Measurements from ENCODE around the gene PPP4R2. TPM values are rescaled to one million over a fixed set of nuclear protein-coding genes. Genes with fewer than 3 reads are reported as not detected.

PPP4R2 gene
- total RNA-seq, 1 donor from 2014 or later = 49.1 TPM

DNA sequence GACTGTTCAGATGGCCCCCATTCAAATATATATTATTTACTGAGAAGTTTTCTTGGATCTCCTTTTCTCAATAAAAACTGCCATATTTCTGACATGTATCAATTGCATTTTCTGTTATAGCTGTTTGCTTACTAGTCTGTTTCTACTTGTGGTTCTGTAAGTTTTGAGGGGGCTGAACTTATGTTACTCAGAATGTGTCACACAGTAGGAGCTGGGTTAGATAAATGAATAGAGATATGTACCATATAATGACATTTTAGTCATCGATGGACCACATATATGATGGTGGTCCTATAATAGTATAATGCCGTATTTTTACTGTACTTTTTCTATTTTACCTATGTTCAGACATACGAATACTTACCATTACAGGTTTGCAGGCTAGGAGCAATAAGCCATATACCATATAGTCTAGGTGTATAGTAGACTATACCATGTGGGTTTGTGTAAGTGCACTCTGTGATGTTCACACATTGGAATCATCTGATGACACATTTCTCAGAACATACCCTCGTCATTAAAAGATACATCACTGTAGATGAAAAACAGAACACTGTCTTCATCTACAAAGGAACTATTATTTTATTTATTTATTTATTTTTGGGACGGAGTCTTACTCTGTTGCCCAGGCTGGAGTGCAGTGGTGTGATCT, 22.3 kb downstream of the PPP4R2 start:
- no peak overlapping the region for H3K4me3 ChIP-seq (ENCODE audit: low read length in 3 of 3)
- no peak overlapping the region for H3K9ac ChIP-seq (ENCODE audit: low read depth in 1 of 3, low read length in 3 of 3)
- no peaks in the 10 kb centered on the region for H3K9me3 ChIP-seq (ENCODE audit: control insufficient read depth in 3 of 3, low read length in 3 of 3)
- no peak overlapping the region for H3K27ac ChIP-seq (ENCODE audit: low read depth, low read length)
- H3K27me3 ChIP-seq (ENCODE audit: control insufficient read depth in 3 of 3, insufficient read depth in 3 of 3, low read length in 3 of 3) = no peaks in the 10 kb centered on the region
- H3K36me3 ChIP-seq (ENCODE audit: control insufficient read depth in 3 of 3, insufficient read depth in 3 of 3, low read length in 3 of 3) = peaks cover 0 to 3% (median 3%) of the 10 kb centered on the region in 3 donors
- H3K4me1 ChIP-seq (ENCODE audit: control insufficient read depth in 3 of 3, insufficient read depth in 3 of 3, low read length in 3 of 3) = peaks cover 0 to 11% (median 7%) of the 10 kb centered on the region in 3 donors

DNA sequence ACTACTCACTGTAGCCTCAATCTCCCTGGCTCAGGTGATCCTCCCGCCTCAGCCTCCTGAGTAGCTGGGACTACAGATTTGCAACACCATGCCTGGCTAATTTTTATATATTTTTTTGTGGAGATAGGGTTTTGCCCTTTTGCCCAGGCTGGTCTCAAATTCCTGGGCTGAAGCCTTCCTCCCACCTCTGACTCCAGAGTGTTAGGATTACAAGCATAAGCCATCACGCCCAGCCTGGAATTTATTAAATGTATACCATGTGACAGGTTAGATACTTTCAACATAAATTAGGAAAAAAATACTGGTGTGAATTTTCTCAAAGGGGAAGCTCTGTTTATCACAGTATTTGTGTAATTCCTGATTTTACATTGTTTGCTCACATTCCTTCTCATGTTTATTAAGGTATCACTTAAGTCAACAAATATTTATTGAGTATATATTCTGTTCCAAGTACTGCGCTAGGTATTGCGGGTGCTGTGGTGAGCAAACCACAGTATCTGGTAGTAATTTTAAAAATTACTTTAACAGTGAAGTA, 24.8 kb downstream of the PPP4R2 start:
- H3K27me3 ChIP-seq (ENCODE audit: control insufficient read depth in 3 of 3, insufficient read depth in 3 of 3, low read length in 3 of 3) = no peaks in the 10 kb centered on the region
- H3K9ac ChIP-seq (ENCODE audit: low read depth in 1 of 3, low read length in 3 of 3) = no peak overlapping the region
- H3K9me3 ChIP-seq (ENCODE audit: control insufficient read depth in 3 of 3, low read length in 3 of 3) = no peaks in the 10 kb centered on the region
- no peak overlapping the region for H3K27ac ChIP-seq (ENCODE audit: low read depth, low read length)
- no peak overlapping the region for H3K4me3 ChIP-seq (ENCODE audit: low read length in 3 of 3)
- peaks cover 0 to 17% (median 16%) of the 10 kb centered on the region in 3 donors for H3K4me1 ChIP-seq (ENCODE audit: control insufficient read depth in 3 of 3, insufficient read depth in 3 of 3, low read length in 3 of 3)
- peaks cover 0 to 3% (median 3%) of the 10 kb centered on the region in 3 donors for H3K36me3 ChIP-seq (ENCODE audit: control insufficient read depth in 3 of 3, insufficient read depth in 3 of 3, low read length in 3 of 3)

DNA sequence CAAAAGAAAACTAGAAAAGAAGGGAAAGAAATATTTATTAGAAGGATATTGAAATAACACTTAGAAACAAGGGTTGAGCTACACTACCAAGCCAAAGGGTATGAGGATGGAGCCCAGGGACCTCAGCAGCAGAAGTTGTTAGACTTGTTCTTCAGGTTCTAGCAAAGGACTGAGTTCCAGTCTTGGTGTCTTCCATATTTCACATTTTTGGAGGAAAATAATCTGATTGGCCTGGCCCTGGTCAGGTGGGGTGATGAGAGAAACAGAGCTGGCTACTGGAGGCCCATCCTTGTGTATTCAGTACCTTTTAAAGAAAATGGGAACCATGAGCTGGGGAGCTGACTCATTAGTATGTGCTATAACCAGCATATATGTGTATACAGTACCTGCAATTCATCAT, 28.2 kb downstream of the PPP4R2 start:
- H3K36me3 ChIP-seq (ENCODE audit: control insufficient read depth in 3 of 3, insufficient read depth in 3 of 3, low read length in 3 of 3) = no peaks in the 10 kb centered on the region
- H3K9ac ChIP-seq (ENCODE audit: low read depth in 1 of 3, low read length in 3 of 3) = no peak overlapping the region
- H3K27ac ChIP-seq (ENCODE audit: low read depth, low read length) = no peak overlapping the region
- H3K27me3 ChIP-seq (ENCODE audit: control insufficient read depth in 3 of 3, insufficient read depth in 3 of 3, low read length in 3 of 3) = no peaks in the 10 kb centered on the region
- peaks cover 7 to 25% (median 15%) of the 10 kb centered on the region in 3 donors for H3K4me1 ChIP-seq (ENCODE audit: control insufficient read depth in 3 of 3, insufficient read depth in 3 of 3, low read length in 3 of 3)
- H3K9me3 ChIP-seq (ENCODE audit: control insufficient read depth in 3 of 3, low read length in 3 of 3) = no peaks in the 10 kb centered on the region
- H3K4me3 ChIP-seq (ENCODE audit: low read length in 3 of 3) = no peak overlapping the region

DNA sequence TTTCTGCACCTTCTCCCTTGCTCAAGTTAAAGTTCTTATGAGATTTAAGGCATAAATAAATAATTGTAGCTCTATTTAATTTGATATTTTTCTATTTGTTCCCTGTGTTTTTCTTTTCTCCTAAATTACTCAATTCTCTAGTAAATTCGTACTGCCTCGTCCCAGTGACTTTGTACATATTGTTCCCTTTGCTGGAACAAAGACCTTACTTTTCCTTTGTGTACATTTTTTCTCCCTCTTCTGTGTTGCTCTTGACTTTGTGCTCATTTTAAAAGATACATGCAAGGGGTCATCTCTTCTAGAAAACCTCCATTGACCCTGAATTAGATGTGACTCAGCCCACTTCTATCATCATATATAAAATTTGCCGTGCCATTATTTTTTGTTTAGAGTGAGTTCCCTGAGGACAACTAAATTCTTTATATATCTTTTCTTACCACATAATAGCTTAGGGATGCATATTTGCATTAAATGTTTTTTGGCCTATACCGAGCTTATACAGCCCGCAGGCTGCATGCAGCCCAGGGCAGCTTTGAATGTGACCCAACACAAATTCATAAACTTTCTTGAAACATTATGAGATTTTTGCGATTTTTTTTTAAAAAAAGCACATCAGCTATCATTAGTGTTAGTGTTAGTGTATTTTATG, 29.6 kb downstream of the PPP4R2 start:
- H3K4me3 ChIP-seq (ENCODE audit: low read length in 3 of 3) = no peak overlapping the region
- no peaks in the 10 kb centered on the region for H3K27me3 ChIP-seq (ENCODE audit: control insufficient read depth in 3 of 3, insufficient read depth in 3 of 3, low read length in 3 of 3)
- no peak overlapping the region for H3K27ac ChIP-seq (ENCODE audit: low read depth, low read length)
- no peak overlapping the region for H3K9ac ChIP-seq (ENCODE audit: low read depth in 1 of 3, low read length in 3 of 3)
- no peaks in the 10 kb centered on the region for H3K36me3 ChIP-seq (ENCODE audit: control insufficient read depth in 3 of 3, insufficient read depth in 3 of 3, low read length in 3 of 3)
- peaks cover 8 to 31% (median 17%) of the 10 kb centered on the region in 3 donors for H3K4me1 ChIP-seq (ENCODE audit: control insufficient read depth in 3 of 3, insufficient read depth in 3 of 3, low read length in 3 of 3)
- H3K9me3 ChIP-seq (ENCODE audit: control insufficient read depth in 3 of 3, low read length in 3 of 3) = no peaks in the 10 kb centered on the region

DNA sequence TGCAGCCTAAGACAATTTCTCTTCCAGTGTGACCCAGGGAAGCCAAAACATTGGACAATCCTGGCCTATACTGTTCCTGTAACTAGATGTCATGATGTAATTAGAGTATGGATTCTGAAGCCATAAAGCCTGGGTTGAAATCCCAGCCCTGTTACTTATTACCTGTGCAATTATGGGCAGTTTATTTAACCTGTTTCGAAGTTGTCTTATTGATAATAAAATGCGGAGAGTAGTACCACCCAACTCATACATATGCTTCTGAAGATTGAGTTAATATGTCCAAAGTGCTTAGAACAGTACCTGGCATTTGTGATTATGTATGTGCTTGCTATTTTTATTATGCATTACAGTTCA, 30.1 kb downstream of the PPP4R2 start:
- Histone ChIP-seq H3K9ac (ENCODE audit: low read depth in 1 of 3, low read length in 3 of 3) (no peak overlapping the region), H3K27me3 (ENCODE audit: control insufficient read depth in 3 of 3, insufficient read depth in 3 of 3, low read length in 3 of 3) (no peaks in the 10 kb centered on the region), H3K36me3 (ENCODE audit: control insufficient read depth in 3 of 3, insufficient read depth in 3 of 3, low read length in 3 of 3) (no peaks in the 10 kb centered on the region), H3K4me1 (ENCODE audit: control insufficient read depth in 3 of 3, insufficient read depth in 3 of 3, low read length in 3 of 3) (peaks cover 11 to 33% (median 17%) of the 10 kb centered on the region in 3 donors), H3K9me3 (ENCODE audit: control insufficient read depth in 3 of 3, low read length in 3 of 3) (no peaks in the 10 kb centered on the region), H3K4me3 (ENCODE audit: low read length in 3 of 3) (no peak overlapping the region), H3K27ac (ENCODE audit: low read depth, low read length) (no peak overlapping the region)

DNA sequence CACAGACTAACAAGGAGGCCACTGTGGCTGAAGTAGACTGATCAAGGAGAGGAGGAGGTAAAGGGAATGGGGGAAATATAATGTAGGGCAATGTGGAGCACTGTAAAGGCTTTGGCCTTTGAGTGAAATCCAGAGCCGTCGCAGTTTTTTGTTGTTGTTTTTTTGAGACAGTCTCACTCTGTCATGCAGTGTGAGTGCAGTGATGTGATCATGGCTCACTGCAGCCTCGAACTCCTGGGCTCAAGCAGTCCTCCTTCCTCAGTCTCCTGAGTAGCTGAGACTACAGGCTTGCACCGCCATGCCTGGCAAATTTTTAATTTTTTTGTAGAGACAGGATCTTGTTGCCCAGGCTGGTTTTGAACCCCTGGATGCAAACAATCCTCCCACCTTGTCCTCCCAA, 32.2 kb downstream of the PPP4R2 start:
- Histone ChIP-seq H3K9ac (ENCODE audit: low read depth in 1 of 3, low read length in 3 of 3) (no peak overlapping the region), H3K27me3 (ENCODE audit: control insufficient read depth in 3 of 3, insufficient read depth in 3 of 3, low read length in 3 of 3) (no peaks in the 10 kb centered on the region), H3K36me3 (ENCODE audit: control insufficient read depth in 3 of 3, insufficient read depth in 3 of 3, low read length in 3 of 3) (no peaks in the 10 kb centered on the region), H3K27ac (ENCODE audit: low read depth, low read length) (peak overlapping the region; percentile 21), H3K4me1 (ENCODE audit: control insufficient read depth in 3 of 3, insufficient read depth in 3 of 3, low read length in 3 of 3) (peaks cover 12 to 34% (median 12%) of the 10 kb centered on the region in 3 donors), H3K9me3 (ENCODE audit: control insufficient read depth in 3 of 3, low read length in 3 of 3) (no peaks in the 10 kb centered on the region), H3K4me3 (ENCODE audit: low read length in 3 of 3) (no peak overlapping the region)

DNA sequence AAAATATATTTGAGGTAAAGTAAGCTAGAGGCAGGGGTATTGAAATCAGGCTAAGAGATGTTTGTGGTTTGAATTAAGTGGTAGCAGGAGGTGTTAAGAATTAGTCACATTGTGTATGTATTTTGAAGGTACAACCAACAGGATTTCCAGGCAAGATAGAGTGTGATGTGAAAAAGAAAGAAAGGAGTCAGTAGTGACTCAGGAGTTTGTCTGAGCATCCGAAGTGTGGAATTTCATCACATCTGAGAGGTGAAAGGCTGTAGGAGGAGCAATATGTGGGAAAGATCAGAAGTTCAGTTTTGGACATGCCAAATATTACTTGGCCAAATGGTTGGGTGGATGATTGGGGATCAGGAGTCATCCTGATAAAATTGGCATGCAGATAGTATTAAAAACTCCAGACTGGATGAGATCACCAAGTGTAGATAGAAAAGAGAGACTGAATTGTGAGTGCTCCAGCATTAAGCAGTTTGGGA, 32.7 kb downstream of the PPP4R2 start:
- peaks cover 12 to 34% (median 12%) of the 10 kb centered on the region in 3 donors for H3K4me1 ChIP-seq (ENCODE audit: control insufficient read depth in 3 of 3, insufficient read depth in 3 of 3, low read length in 3 of 3)
- H3K9ac ChIP-seq (ENCODE audit: low read depth in 1 of 3, low read length in 3 of 3) = no peak overlapping the region
- no peak overlapping the region for H3K4me3 ChIP-seq (ENCODE audit: low read length in 3 of 3)
- H3K27me3 ChIP-seq (ENCODE audit: control insufficient read depth in 3 of 3, insufficient read depth in 3 of 3, low read length in 3 of 3) = no peaks in the 10 kb centered on the region
- H3K36me3 ChIP-seq (ENCODE audit: control insufficient read depth in 3 of 3, insufficient read depth in 3 of 3, low read length in 3 of 3) = no peaks in the 10 kb centered on the region
- H3K9me3 ChIP-seq (ENCODE audit: control insufficient read depth in 3 of 3, low read length in 3 of 3) = no peaks in the 10 kb centered on the region
- peak overlapping the region; percentile 21 for H3K27ac ChIP-seq (ENCODE audit: low read depth, low read length)

DNA sequence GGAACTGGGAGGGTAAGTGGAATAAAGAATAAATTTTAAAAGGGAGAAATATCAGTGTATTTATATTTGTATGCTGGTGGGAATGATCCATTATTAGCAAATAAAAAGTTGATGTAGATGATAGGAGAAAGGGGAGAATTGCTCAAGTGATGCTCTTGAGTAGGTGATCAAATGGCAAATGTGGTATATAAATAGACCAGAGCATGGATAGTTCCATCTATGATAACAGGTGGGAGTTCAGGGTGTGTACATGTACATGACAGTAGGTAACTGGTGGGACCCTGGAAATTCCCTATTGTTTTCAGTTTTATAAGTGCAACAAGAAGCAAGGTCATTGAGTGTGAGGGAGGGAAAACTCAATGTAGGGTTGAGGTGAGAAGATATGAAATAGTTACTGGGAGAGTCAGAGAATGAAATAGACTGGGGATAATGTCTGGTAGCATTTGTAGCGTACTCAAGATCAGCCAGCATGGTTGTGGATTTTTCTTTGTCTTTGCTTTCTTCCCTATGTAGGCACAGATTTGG, 33.5 kb downstream of the PPP4R2 start:
- Histone ChIP-seq H3K9ac (ENCODE audit: low read depth in 1 of 3, low read length in 3 of 3) (no peak overlapping the region), H3K36me3 (ENCODE audit: control insufficient read depth in 3 of 3, insufficient read depth in 3 of 3, low read length in 3 of 3) (no peaks in the 10 kb centered on the region), H3K4me1 (ENCODE audit: control insufficient read depth in 3 of 3, insufficient read depth in 3 of 3, low read length in 3 of 3) (peaks cover 10 to 30% (median 12%) of the 10 kb centered on the region in 3 donors), H3K9me3 (ENCODE audit: control insufficient read depth in 3 of 3, low read length in 3 of 3) (no peaks in the 10 kb centered on the region), H3K27me3 (ENCODE audit: control insufficient read depth in 3 of 3, insufficient read depth in 3 of 3, low read length in 3 of 3) (no peaks in the 10 kb centered on the region), H3K27ac (ENCODE audit: low read depth, low read length) (peak overlapping the region; percentile 17), H3K4me3 (ENCODE audit: low read length in 3 of 3) (no peak overlapping the region)

DNA sequence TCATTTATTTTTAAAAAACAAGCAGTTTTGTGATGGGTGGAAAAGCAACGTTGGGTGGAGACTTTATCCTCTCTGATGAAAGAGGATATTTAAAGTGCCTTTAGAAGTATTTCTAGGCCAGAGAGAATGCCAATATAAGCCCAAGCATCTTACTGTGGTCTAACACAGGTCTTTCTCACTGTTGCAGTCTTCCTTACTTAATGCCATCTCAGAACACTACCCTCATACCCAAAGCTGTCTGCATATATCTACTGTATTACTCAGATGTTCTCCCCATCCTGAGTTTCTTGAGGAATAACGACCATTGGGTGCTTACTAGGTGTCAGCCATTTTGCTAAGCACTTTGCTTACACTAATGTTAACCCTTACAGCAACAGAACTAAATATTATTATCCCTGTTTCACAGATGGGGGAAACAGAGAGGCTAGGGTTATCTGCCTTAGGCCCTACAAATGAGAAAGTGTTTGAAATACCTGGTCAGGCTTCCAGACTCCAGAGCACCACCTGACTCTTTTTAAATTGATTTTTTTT, 35.0 kb downstream of the PPP4R2 start:
- Histone ChIP-seq H3K27me3 (ENCODE audit: control insufficient read depth in 3 of 3, insufficient read depth in 3 of 3, low read length in 3 of 3) (no peaks in the 10 kb centered on the region), H3K9ac (ENCODE audit: low read depth in 1 of 3, low read length in 3 of 3) (no peak overlapping the region), H3K4me1 (ENCODE audit: control insufficient read depth in 3 of 3, insufficient read depth in 3 of 3, low read length in 3 of 3) (peaks cover 10 to 29% (median 12%) of the 10 kb centered on the region in 3 donors), H3K4me3 (ENCODE audit: low read length in 3 of 3) (no peak overlapping the region), H3K27ac (ENCODE audit: low read depth, low read length) (no peak overlapping the region), H3K9me3 (ENCODE audit: control insufficient read depth in 3 of 3, low read length in 3 of 3) (no peaks in the 10 kb centered on the region), H3K36me3 (ENCODE audit: control insufficient read depth in 3 of 3, insufficient read depth in 3 of 3, low read length in 3 of 3) (no peaks in the 10 kb centered on the region)

Measured in skeletal muscle tissue (tissue), 4 donors.